Measurements from ENCODE around the gene TMEM92. TPM values are rescaled to one million over a fixed set of nuclear protein-coding genes. Genes with fewer than 3 reads are reported as not detected.

Gene TMEM92
- total and polyA plus RNA-seq, 12 donors: 0.06 to 0.13 TPM; not detected in 10

DNA sequence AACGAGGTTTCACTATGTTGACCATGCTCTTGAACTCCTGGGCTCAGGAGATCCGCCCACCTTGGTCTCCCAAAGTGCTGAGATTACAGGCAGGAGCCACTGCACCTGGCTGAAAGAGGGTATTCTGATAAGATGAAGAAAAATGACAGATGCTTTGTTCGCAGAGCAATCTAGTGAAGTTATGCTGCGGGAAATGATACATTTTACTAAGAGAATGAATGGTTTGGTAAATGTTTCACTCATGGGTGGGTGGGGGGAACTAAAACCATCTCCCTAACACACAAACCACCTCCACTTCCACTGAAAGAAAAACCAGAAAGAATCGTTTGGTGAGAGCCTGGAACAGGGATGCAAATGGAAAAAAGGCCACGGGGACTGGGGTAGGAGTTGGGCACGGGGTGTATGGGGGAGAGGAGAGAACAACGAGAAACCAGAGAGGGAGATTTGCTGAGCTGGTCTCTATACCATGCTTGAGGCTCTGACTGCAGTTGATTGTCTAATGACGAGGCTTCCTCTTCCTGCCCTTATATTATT, 52.6 kb downstream of the TMEM92 start:
- Histone ChIP-seq H3K4me1 (replicated peaks in 1 of 2) (peaks cover 0 to 3% of the 10 kb centered on the region in 2 donors), H3K9me3 (replicated peaks in 1 of 3) (no peaks in the 10 kb centered on the region), H3K36me3 (replicated peaks in 1 of 2) (no peaks in the 10 kb centered on the region), H3K27me3 (no peaks in the 10 kb centered on the region), H3K27ac (no peak overlapping the region), H3K4me3 (no peak overlapping the region)
- WGBS, 4 donors: 68 to 86% (median 82%) methylated on average over 9 of the region's 9 CpGs
- intact Hi-C loops (cut with DNase I): no loop called here
- no peak for TF ChIP-seq POLR2A (IDR thresholded peaks at IDR 0.05)
- TF ChIP-seq, protein P1, sequence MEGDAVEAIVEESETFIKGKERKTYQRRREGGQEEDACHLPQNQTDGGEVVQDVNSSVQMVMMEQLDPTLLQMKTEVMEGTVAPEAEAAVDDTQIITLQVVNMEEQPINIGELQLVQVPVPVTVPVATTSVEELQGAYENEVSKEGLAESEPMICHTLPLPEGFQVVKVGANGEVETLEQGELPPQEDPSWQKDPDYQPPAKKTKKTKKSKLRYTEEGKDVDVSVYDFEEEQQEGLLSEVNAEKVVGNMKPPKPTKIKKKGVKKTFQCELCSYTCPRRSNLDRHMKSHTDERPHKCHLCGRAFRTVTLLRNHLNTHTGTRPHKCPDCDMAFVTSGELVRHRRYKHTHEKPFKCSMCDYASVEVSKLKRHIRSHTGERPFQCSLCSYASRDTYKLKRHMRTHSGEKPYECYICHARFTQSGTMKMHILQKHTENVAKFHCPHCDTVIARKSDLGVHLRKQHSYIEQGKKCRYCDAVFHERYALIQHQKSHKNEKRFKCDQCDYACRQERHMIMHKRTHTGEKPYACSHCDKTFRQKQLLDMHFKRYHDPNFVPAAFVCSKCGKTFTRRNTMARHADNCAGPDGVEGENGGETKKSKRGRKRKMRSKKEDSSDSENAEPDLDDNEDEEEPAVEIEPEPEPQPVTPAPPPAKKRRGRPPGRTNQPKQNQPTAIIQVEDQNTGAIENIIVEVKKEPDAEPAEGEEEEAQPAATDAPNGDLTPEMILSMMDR (IDR thresholded peaks at IDR 0.05): no peak
- DNase-seq: no peak

GRCh38 chr17:50328363-50329325, 54.4 kb downstream of the TMEM92 start:
- peak in 1 of 7 donors; percentile 40 for DNase-seq
- H3K4me3 ChIP-seq: no peak overlapping the region
- no peak overlapping the region for H3K27ac ChIP-seq
- WGBS, 4 donors: 80 to 86% (median 84%) methylated on average over 14 to 21 of the region's 21 CpGs
- intact Hi-C loops (cut with DNase I): no loop called here
- no peak for TF ChIP-seq POLR2A (IDR thresholded peaks at IDR 0.05)
- TF ChIP-seq, protein P1 (IDR thresholded peaks at IDR 0.05): no peak
- no peaks in the 10 kb centered on the region for H3K9me3 ChIP-seq (replicated peaks in 1 of 3)
- peaks cover 0 to 10% of the 10 kb centered on the region in 2 donors for H3K4me1 ChIP-seq (replicated peaks in 1 of 2)
- no peaks in the 10 kb centered on the region for H3K27me3 ChIP-seq
- no peaks in the 10 kb centered on the region for H3K36me3 ChIP-seq (replicated peaks in 1 of 2)

DNA sequence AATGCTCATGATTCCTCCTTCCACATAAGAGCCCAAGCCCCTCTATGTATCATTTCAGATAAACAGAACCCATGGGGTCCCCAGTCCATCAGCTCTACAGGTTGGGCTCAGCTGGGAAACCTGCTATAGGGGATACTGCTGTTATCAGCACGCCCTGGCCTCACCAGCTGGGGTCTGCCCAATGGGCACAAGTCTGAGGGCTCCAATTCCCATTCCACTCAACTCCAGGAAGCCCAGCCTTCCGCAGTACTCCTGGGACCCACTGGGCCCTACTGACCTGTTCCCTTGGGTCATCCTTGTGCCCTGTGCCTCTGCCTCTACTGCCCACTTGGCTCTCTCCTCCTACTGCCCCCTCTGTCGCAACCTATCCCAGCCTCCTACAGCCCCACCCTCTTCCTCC, 55.5 kb downstream of the TMEM92 start:
- no peaks in the 10 kb centered on the region for H3K9me3 ChIP-seq (replicated peaks in 1 of 3)
- peaks cover 0 to 10% of the 10 kb centered on the region in 2 donors for H3K4me1 ChIP-seq (replicated peaks in 1 of 2)
- H3K27ac ChIP-seq: no peak overlapping the region
- no peaks in the 10 kb centered on the region for H3K27me3 ChIP-seq
- WGBS, 4 donors: 86 to 92% (median 90%) methylated on average over 3 of the region's 3 CpGs
- intact Hi-C loops (cut with DNase I): no loop called here
- no peak overlapping the region for H3K4me3 ChIP-seq
- TF ChIP-seq, protein P1 (IDR thresholded peaks at IDR 0.05): no peak
- no peak for TF ChIP-seq POLR2A (IDR thresholded peaks at IDR 0.05)
- DNase-seq: no peak
- H3K36me3 ChIP-seq (replicated peaks in 1 of 2): no peaks in the 10 kb centered on the region

DNA sequence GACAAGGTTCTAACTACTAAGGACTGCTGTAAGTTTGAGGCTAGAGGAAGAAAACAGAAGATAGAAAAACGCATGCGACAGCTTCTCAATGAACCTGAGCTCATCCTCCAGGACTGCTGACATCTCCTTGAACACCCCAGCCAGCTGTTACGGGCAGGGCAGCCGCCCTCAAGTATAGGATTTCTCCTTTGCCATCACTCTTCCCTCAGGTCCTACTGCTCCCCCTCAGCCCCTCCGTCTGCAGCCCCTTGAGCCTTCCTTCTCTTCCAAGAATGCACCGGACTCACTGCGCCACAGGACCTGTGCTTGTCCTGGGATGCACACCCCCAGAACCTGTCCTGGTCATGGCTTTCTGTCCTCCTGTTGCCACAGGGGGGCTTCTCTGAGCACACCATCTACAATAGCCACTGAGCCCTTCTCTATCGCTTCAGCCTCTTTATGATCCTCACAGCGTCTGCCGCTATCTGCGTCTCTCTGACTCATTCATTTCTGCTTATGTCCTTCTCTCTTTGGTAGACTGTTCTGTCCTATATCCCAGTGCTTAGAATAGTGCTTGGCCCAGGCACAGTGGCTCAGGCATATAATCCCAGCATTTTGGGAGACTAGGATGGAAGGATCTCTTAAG, 56.0 kb downstream of the TMEM92 start:
- no peak for TF ChIP-seq POLR2A (IDR thresholded peaks at IDR 0.05)
- TF ChIP-seq, protein P1 (IDR thresholded peaks at IDR 0.05): no peak
- WGBS, 4 donors: 88 to 93% (median 89%) methylated on average over 11 of the region's 11 CpGs
- Histone ChIP-seq H3K27me3 (no peaks in the 10 kb centered on the region), H3K4me3 (no peak overlapping the region), H3K36me3 (replicated peaks in 1 of 2) (no peaks in the 10 kb centered on the region), H3K4me1 (replicated peaks in 1 of 2) (peaks cover 0 to 10% of the 10 kb centered on the region in 2 donors), H3K9me3 (replicated peaks in 1 of 3) (no peaks in the 10 kb centered on the region), H3K27ac (no peak overlapping the region)
- peak in 1 of 7 donors; percentile 39 for DNase-seq
- intact Hi-C loops (cut with DNase I): no loop called here

All from adrenal gland (tissue), 12 donors.